ENCODE results near the gene ANKRD39. TPM values are rescaled to one million over a fixed set of nuclear protein-coding genes. Genes with fewer than 3 reads are reported as not detected.

ANKRD39 gene
- total RNA-seq, 4 donors from 2014 or later = 9.7 to 55.3 (median 12.7) TPM

DNA sequence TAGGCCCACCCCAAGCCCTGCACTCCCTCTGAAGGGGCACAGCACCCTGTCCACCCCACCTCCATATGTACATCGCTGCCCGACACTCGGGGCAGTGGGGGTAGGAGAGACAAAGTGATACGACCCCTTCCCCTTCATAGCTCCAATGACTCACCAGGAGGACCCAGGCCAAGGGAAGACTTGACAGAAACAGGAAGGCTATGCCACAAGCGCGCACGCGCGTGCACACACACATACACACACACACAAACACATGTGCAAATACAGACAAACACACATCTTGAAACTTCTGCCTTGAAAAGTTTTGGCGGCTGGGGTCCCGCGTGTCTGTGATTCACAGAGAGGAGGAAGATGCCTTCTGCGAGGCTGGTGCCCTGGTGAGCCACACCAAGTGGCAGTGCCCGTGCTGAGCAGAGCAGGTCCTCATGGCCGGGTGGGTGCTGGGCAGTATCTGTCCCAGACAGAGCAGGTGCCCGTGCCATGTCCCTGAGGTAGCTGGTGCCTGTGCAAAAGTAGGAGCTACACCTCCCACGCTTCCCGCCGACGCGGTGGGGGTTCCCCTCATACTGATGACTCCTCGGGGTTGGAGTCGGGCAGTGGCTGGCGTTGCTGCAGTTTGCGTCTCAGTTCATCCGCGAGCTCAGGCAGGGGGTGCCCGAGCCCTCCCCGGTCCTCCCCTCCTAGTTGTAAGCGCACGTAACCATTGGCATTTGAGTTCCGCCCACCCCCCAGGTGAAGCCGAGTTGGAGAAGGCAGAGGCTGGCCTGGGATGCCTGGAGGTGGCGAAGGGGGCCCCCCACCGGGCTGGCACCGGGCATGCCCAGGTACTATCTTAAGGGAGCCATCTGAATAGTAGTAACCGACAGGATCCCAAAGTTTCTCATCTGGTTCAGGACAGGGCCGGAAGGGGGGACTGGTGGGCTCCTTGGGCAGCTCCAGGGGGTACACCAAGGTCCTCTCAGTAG is 2.5 kb upstream of the ANKRD39 start:
- Histone ChIP-seq H3K4me3 (no peak overlapping the region), H3K9me3 (no peaks in the 10 kb centered on the region), H3K27ac (peak overlapping the region; percentile 80 to 91 (median 90)), H3K36me3 (peaks cover 0 to 22% (median 6%) of the 10 kb centered on the region in 4 donors), H3K27me3 (no peaks in the 10 kb centered on the region), H3K4me1 (peaks cover 10 to 48% (median 39%) of the 10 kb centered on the region in 4 donors)
- WGBS, 2 donors (ENCODE audit: low coverage in 1 of 2) = 78% methylated on average over 37 of the region's 38 CpGs; no CpG with 5 or more reads in 1 of the 2 donors
- no peak for DNase-seq
- TF ChIP-seq, protein P1, sequence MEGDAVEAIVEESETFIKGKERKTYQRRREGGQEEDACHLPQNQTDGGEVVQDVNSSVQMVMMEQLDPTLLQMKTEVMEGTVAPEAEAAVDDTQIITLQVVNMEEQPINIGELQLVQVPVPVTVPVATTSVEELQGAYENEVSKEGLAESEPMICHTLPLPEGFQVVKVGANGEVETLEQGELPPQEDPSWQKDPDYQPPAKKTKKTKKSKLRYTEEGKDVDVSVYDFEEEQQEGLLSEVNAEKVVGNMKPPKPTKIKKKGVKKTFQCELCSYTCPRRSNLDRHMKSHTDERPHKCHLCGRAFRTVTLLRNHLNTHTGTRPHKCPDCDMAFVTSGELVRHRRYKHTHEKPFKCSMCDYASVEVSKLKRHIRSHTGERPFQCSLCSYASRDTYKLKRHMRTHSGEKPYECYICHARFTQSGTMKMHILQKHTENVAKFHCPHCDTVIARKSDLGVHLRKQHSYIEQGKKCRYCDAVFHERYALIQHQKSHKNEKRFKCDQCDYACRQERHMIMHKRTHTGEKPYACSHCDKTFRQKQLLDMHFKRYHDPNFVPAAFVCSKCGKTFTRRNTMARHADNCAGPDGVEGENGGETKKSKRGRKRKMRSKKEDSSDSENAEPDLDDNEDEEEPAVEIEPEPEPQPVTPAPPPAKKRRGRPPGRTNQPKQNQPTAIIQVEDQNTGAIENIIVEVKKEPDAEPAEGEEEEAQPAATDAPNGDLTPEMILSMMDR (IDR thresholded peaks at IDR 0.05) = no peak
- TF ChIP-seq POLR2A (IDR thresholded peaks at IDR 0.05) = no peak
- TF ChIP-seq EP300 (IDR thresholded peaks at IDR 0.05; ENCODE audit: low read depth) = no peak
- no peak for TF ChIP-seq POLR2AphosphoS5 (IDR thresholded peaks at IDR 0.05)
- intact Hi-C loops (cut with DNase I; ENCODE audit: low total_unique reads) (no loop called here), in situ Hi-C loops (cut with MboI; ENCODE audit: low pct_ligation_motif_present in 1 of 4, low pct_unique_long_range_greater_than_20kb in 1 of 4, low sequenced_read_pairs in 3 of 4) (no loop called here)

DNA sequence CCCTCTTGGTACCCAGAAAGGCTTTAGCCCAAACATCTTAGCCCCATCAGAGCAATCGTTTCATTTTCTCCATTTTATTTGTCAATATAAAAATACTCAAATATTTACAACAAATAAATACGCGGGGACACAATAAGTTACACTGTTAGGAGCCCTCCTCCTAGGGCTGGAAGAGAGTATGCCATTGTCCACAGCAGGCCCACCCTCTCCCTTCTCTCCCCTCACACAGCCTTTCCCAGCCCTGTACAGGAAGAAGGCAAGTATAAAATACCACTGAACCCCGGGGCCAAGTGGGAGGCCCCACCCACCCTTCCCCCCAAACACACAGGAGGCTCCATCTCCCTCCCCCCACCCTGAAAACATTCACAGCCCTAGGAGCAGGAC is 1.9 kb upstream of the ANKRD39 start:
- Histone ChIP-seq H3K27ac (peak overlapping the region; percentile 80 to 91 (median 90)), H3K4me1 (peaks cover 10 to 45% (median 37%) of the 10 kb centered on the region in 4 donors), H3K36me3 (peaks cover 0 to 15% (median 3%) of the 10 kb centered on the region in 4 donors), H3K4me3 (no peak overlapping the region), H3K27me3 (no peaks in the 10 kb centered on the region), H3K9me3 (no peaks in the 10 kb centered on the region)
- intact Hi-C loops (cut with DNase I; ENCODE audit: low total_unique reads) (loop anchor here (2.0 kb wide), 2 partner anchors 43 to 93 kb away; partner anchors contain the start of gene CNNM3), in situ Hi-C loops (cut with MboI; ENCODE audit: low pct_ligation_motif_present in 1 of 4, low pct_unique_long_range_greater_than_20kb in 1 of 4, low sequenced_read_pairs in 3 of 4) (loop anchor here in 3 of 4 donors (10.0 kb wide), 1 partner anchor 95 kb away; no protein-coding TSS in a partner anchor)
- TF ChIP-seq POLR2AphosphoS5 (IDR thresholded peaks at IDR 0.05) (no peak), POLR2A (IDR thresholded peaks at IDR 0.05) (no peak), EP300 (IDR thresholded peaks at IDR 0.05; ENCODE audit: low read depth) (no peak)
- TF ChIP-seq, protein P1 (IDR thresholded peaks at IDR 0.05) = no peak
- 46 to 49% methylated on average over 3 to 4 of the region's 4 CpGs for WGBS, 2 donors (ENCODE audit: low coverage in 1 of 2)
- no peak for DNase-seq

DNA sequence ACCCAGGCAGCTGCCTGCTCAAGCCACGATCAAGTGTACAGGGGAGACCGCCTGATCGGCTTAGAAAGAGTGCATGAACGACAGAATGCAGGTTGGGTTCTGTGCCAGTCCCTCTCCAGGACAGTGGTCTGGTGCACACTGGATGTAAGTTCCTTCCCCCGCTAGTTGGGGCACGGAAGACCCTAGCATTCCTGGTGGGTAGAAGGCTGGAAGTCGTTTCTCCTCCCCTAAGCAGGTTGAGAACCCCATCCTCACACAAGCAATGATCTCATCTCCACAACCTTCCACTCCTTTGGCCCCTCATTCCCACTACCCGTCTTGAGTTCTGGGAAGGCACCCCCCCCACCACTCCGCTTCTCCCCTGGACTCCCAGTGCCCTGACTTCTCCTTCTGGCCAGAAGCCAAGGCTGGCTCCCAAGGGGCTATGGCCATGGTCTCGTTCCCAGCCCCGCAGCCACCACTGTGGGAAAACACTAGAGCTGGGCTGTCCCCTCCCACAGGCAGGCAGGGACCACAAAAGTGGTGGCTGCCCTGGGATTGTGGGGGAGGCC is 1.4 kb upstream of the ANKRD39 start:
- intact Hi-C loops (cut with DNase I; ENCODE audit: low total_unique reads) = loop anchor here (2.0 kb wide), 2 partner anchors 42 to 94 kb away; partner anchors contain the start of gene CNNM3
- peaks cover 10 to 43% (median 36%) of the 10 kb centered on the region in 4 donors for H3K4me1 ChIP-seq
- peak overlapping the region; percentile 80 to 91 (median 90) for H3K27ac ChIP-seq
- WGBS, 2 donors (ENCODE audit: low coverage in 1 of 2) = 58% methylated on average over 11 of the region's 11 CpGs; no CpG with 5 or more reads in 1 of the 2 donors
- H3K4me3 ChIP-seq = peak overlapping the region in 2 of 4 donors; percentile 59 to 69
- TF ChIP-seq, protein P1 (IDR thresholded peaks at IDR 0.05) = no peak
- peak in 1 of 3 donors; percentile 9 for TF ChIP-seq POLR2AphosphoS5 (IDR thresholded peaks at IDR 0.05)
- no peaks in the 10 kb centered on the region for H3K27me3 ChIP-seq
- H3K36me3 ChIP-seq = peaks cover 0 to 10% (median under 1%) of the 10 kb centered on the region in 4 donors
- DNase-seq = no peak
- H3K9me3 ChIP-seq = no peaks in the 10 kb centered on the region
- in situ Hi-C loops (cut with MboI; ENCODE audit: low pct_ligation_motif_present in 1 of 4, low pct_unique_long_range_greater_than_20kb in 1 of 4, low sequenced_read_pairs in 3 of 4) = loop anchor here in 3 of 4 donors (10.0 kb wide), 1 partner anchor 96 kb away; no protein-coding TSS in a partner anchor

Measured in transverse colon (tissue), 4 donors.